ENCODE data around the gene TIAM2.

TIAM2 gene

GRCh38 chr6:154977588-154977987 lies 17.5 kb upstream of the TIAM2 start:
- H3K4me3 ChIP-seq (ENCODE audit: low read depth, low read length) = no peak overlapping the region
- TF ChIP-seq CTCF (IDR thresholded peaks at IDR 0.05; ENCODE audit: low read depth, low read length, missing control alignments) = no peak
- DNase-seq (ENCODE audit: low read depth) = no peak

- DNase-seq (ENCODE audit: low read depth) = no peak
- H3K4me3 ChIP-seq (ENCODE audit: low read depth, low read length) = no peak overlapping the region
- TF ChIP-seq CTCF (IDR thresholded peaks at IDR 0.05; ENCODE audit: low read depth, low read length, missing control alignments) = no peak
Measured at GRCh38 chr6:154980273-154981078, 14.6 kb upstream of the TIAM2 start.

- TF ChIP-seq CTCF (IDR thresholded peaks at IDR 0.05; ENCODE audit: low read depth, low read length, missing control alignments) = no peak
- DNase-seq (ENCODE audit: low read depth) = no peak
- no peak overlapping the region for H3K4me3 ChIP-seq (ENCODE audit: low read depth, low read length)
Measured at GRCh38 chr6:154981079-154981870, 13.8 kb upstream of the TIAM2 start.

- TF ChIP-seq CTCF (IDR thresholded peaks at IDR 0.05; ENCODE audit: low read depth, low read length, missing control alignments) = no peak
- H3K4me3 ChIP-seq (ENCODE audit: low read depth, low read length) = no peak overlapping the region
- DNase-seq (ENCODE audit: low read depth) = no peak
Measured at GRCh38 chr6:154984146-154984545, 11.0 kb upstream of the TIAM2 start.

- no peak for DNase-seq (ENCODE audit: low read depth)
- no peak for TF ChIP-seq CTCF (IDR thresholded peaks at IDR 0.05; ENCODE audit: low read depth, low read length, missing control alignments)
- H3K4me3 ChIP-seq (ENCODE audit: low read depth, low read length) = no peak overlapping the region
Measured at GRCh38 chr6:154986787-154987235, 8.3 kb upstream of the TIAM2 start.

- no peak for DNase-seq (ENCODE audit: low read depth)
- H3K4me3 ChIP-seq (ENCODE audit: low read depth, low read length) = no peak overlapping the region
Measured at GRCh38 chr6:154989448-154989847, 5.7 kb upstream of the TIAM2 start.

More at GRCh38 chr6:154989448-154989847, 5.7 kb upstream of the TIAM2 start:
- no peak for TF ChIP-seq CTCF (IDR thresholded peaks at IDR 0.05; ENCODE audit: low read depth, low read length, missing control alignments)
